Measurements from ENCODE around the gene BCL2L1. TPM values are rescaled to one million over a fixed set of nuclear protein-coding genes. Genes with fewer than 3 reads are reported as not detected.

BCL2L1 gene
- total RNA-seq, 1 experiment from 2014 or later = 108 TPM

Other genes with a start within 250 kb of the BCL2L1 start
- not detected in 2 replicates for gene DEFB124, start 247.7 kb downstream of the BCL2L1 start, total RNA-seq (2014; rRNA removed; shearing (Covaris generic))
- gene REM1, start 247.6 kb downstream of the BCL2L1 start, total RNA-seq (2014; rRNA removed; shearing (Covaris generic)) = not detected in 2 replicates
- 244 and 248 TPM in 2 replicates for gene HM13, start 208.4 kb downstream of the BCL2L1 start, total RNA-seq (2014; rRNA removed; shearing (Covaris generic))
- 1,421 and 1,771 TPM in 2 replicates for gene ID1, start 117.6 kb downstream of the BCL2L1 start, total RNA-seq (2014; rRNA removed; shearing (Covaris generic))
- gene COX4I2, start 85.0 kb downstream of the BCL2L1 start, total RNA-seq (2014; rRNA removed; shearing (Covaris generic)) = not detected in 2 replicates
- gene TPX2, start 16.4 kb upstream of the BCL2L1 start, total RNA-seq (2014; rRNA removed; shearing (Covaris generic)) = 204 and 319 TPM in 2 replicates
- 0.15 and 0.44 TPM in 2 replicates for gene MYLK2, start 96.5 kb upstream of the BCL2L1 start, total RNA-seq (2014; rRNA removed; shearing (Covaris generic))
- 0.12 TPM in 1 of 2 replicates, not detected in the other for gene FOXS1, start 122.7 kb upstream of the BCL2L1 start, total RNA-seq (2014; rRNA removed; shearing (Covaris generic))
- gene DUSP15, start 147.7 kb upstream of the BCL2L1 start, total RNA-seq (2014; rRNA removed; shearing (Covaris generic)) = 0.91 and 3.2 TPM in 2 replicates
- gene TTLL9, start 147.8 kb upstream of the BCL2L1 start, total RNA-seq (2014; rRNA removed; shearing (Covaris generic)) = not detected in 2 replicates
- 14.2 and 14.5 TPM in 2 replicates for gene PDRG1, start 229.2 kb upstream of the BCL2L1 start, total RNA-seq (2014; rRNA removed; shearing (Covaris generic))
- gene XKR7, start 245.3 kb upstream of the BCL2L1 start, total RNA-seq (2014; rRNA removed; shearing (Covaris generic)) = 0.05 TPM in 1 of 2 replicates, not detected in the other

Data from M059J (cell line).